ENCODE data around the gene HMCN2. TPM values are rescaled to one million over a fixed set of nuclear protein-coding genes. Genes with fewer than 3 reads are reported as not detected.

The HMCN2 gene
- total RNA-seq, 1 experiment from 2014 or later: 5.6 TPM

GRCh38 chr9:130334915-130335314, 69.4 kb downstream of the HMCN2 start:
- H3K27me3 Mint-ChIP-seq (ENCODE audit: low read depth): no peaks in the 10 kb centered on the region
- no peak for DNase-seq (ENCODE audit: low spot score)
- no peaks in the 10 kb centered on the region for H3K4me1 Mint-ChIP-seq
- ATAC-seq: no peak
- no peaks in the 10 kb centered on the region for H3K36me3 Mint-ChIP-seq
- H3K4me3 Mint-ChIP-seq: no peak overlapping the region
- POLR2A ChIA-PET: no interaction called here
- H3K27ac Mint-ChIP-seq: no peak overlapping the region
- CTCF ChIA-PET: interaction anchor here (0.5 to 2.3 kb wide), 2 partner anchors 14 to 82 kb away, joined by 3 to 5 read pairs; no protein-coding TSS in a partner anchor
- TF ChIP-seq SP1 (CRISPR knock-in tag; conservative IDR thresholded peaks at IDR 0.05) (no peak), EMX1 (CRISPR knock-in tag; IDR thresholded peaks at IDR 0.05) (no peak), NR2C2 (CRISPR knock-in tag; IDR thresholded peaks at IDR 0.05) (no peak), ZNF138 (CRISPR knock-in tag; conservative IDR thresholded peaks at IDR 0.05) (no peak), E2F4 (CRISPR knock-in tag; IDR thresholded peaks at IDR 0.05; ENCODE audit: borderline replicate concordance, low read depth) (no peak), TEAD1 (CRISPR knock-in tag; IDR thresholded peaks at IDR 0.05) (no peak), NFE2L1 (CRISPR knock-in tag; IDR thresholded peaks at IDR 0.05) (no peak), JUN (CRISPR knock-in tag; IDR thresholded peaks at IDR 0.05) (no peak)
- H3K9me3 Mint-ChIP-seq: no peaks in the 10 kb centered on the region

- CTCF ChIA-PET: interaction anchor here (0.6 to 2.3 kb wide), 4 partner anchors 9 to 116 kb away, joined by 3 to 5 read pairs (median 4); no protein-coding TSS in a partner anchor
- no peak overlapping the region for H3K27ac Mint-ChIP-seq
- no peak overlapping the region for H3K4me3 Mint-ChIP-seq
Observed at GRCh38 chr9:130336027-130336610, 70.6 kb downstream of the HMCN2 start.

GRCh38 chr9:130336885-130337284, 71.3 kb downstream of the HMCN2 start:
- no peak for TF ChIP-seq USF2 (CRISPR knock-in tag; IDR thresholded peaks at IDR 0.05)
- TF ChIP-seq KAT7 (CRISPR knock-in tag; IDR thresholded peaks at IDR 0.05; ENCODE audit: borderline replicate concordance): no peak
- TF ChIP-seq CTCF (IDR thresholded peaks at IDR 0.05): no peak
- no peak for TF ChIP-seq ELF4 (CRISPR knock-in tag; IDR thresholded peaks at IDR 0.05; ENCODE audit: low read depth)
- no peak for TF ChIP-seq ZSCAN18 (CRISPR knock-in tag; IDR thresholded peaks at IDR 0.05)
- TF ChIP-seq PRRX2 (CRISPR knock-in tag; IDR thresholded peaks at IDR 0.05): no peak
- no peaks in the 10 kb centered on the region for H3K27me3 Mint-ChIP-seq (ENCODE audit: low read depth)
- H3K4me3 Mint-ChIP-seq: no peak overlapping the region
- H3K27ac Mint-ChIP-seq: no peak overlapping the region
- POLR2A ChIA-PET: no interaction called here
- H3K4me1 Mint-ChIP-seq: no peaks in the 10 kb centered on the region
- DNase-seq (ENCODE audit: low spot score): no peak
- H3K36me3 Mint-ChIP-seq: no peaks in the 10 kb centered on the region
- CTCF ChIA-PET: interaction anchor here (1.5 to 2.3 kb wide), 3 partner anchors 10 to 117 kb away, joined by 3 to 5 read pairs (median 4); no protein-coding TSS in a partner anchor
- ATAC-seq: no peak
- no peaks in the 10 kb centered on the region for H3K9me3 Mint-ChIP-seq

More at GRCh38 chr9:130336027-130336610, 70.6 kb downstream of the HMCN2 start:
- POLR2A ChIA-PET: no interaction called here
- TF ChIP-seq NR3C1 (CRISPR knock-in tag; conservative IDR thresholded peaks at IDR 0.05; ENCODE audit: low read depth) (no peak), ZNF232 (CRISPR knock-in tag; IDR thresholded peaks at IDR 0.05) (no peak)
- H3K4me1 Mint-ChIP-seq: no peaks in the 10 kb centered on the region
- DNase-seq (ENCODE audit: low spot score): no peak
- no peaks in the 10 kb centered on the region for H3K9me3 Mint-ChIP-seq
- ATAC-seq: no peak
- H3K27me3 Mint-ChIP-seq (ENCODE audit: low read depth): no peaks in the 10 kb centered on the region
- no peaks in the 10 kb centered on the region for H3K36me3 Mint-ChIP-seq

Data from WTC11 (cell line).